CD14-positive monocyte (primary cell): ENCODE results near the gene PCSK7. TPM values are rescaled to one million over a fixed set of nuclear protein-coding genes. Genes with fewer than 3 reads are reported as not detected.
"Not testable (repeated sequence)": the region's sequence is repeated elsewhere in the genome, so short reads cannot be mapped to it uniquely, and the experiment has no call there.

Experiments
- DNase-seq, 3 donors: peaks; one replicate each; pipeline ENCODE4 v3.0.0-alpha.2; 2011 to 2022
- H2AFZ ChIP-seq: 2 replicates; pipeline ENCODE4 v1.6.0; 2012; ENCODE audit warnings: mild to moderate bottlenecking, low read depth, low read length, inconsistent platforms; ENCODE audit not compliant: insufficient read depth, poor library complexity, severe bottlenecking
- H3K27ac ChIP-seq, 2 donors: 1 replicate in 1 of 2; 2 replicates in 1 of 2; pipeline ENCODE4 v1.5.1; 2012 to 2013; ENCODE audit warnings: low read length in 2 of 2, control low read depth in 1 of 2, inconsistent platforms in 1 of 2, low read depth in 1 of 2, mild to moderate bottlenecking in 1 of 2
- H3K27me3 ChIP-seq, 2 donors: one replicate each; pipeline versions ENCODE4 v1.6.0 to v1.6.1; 2011 to 2013; ENCODE audit warnings: low read length in 2 of 2; ENCODE audit not compliant: control insufficient read depth in 2 of 2, insufficient read depth in 2 of 2
- H3K36me3 ChIP-seq, 2 donors: replicated peaks in 1 of 2; 1 replicate in 1 of 2; 2 replicates in 1 of 2; pipeline versions ENCODE4 v1.5.1 to v1.6.1; 2012 to 2013; ENCODE audit warnings: low read length in 2 of 2, control low read depth in 1 of 2, inconsistent platforms in 1 of 2, mild to moderate bottlenecking in 1 of 2; ENCODE audit not compliant: insufficient read depth in 2 of 2, control insufficient read depth in 1 of 2
- H3K4me1 ChIP-seq, 2 donors: 1 replicate in 1 of 2; 2 replicates in 1 of 2; pipeline versions ENCODE4 v1.5.1 to v1.6.1; 2012 to 2013; ENCODE audit warnings: low read length in 2 of 2, control low read depth in 1 of 2, inconsistent platforms in 1 of 2, mild to moderate bottlenecking in 1 of 2, moderate library complexity in 1 of 2; ENCODE audit not compliant: insufficient read depth in 2 of 2, control insufficient read depth in 1 of 2
- H3K4me2 ChIP-seq: replicated peaks from 2 replicates; pipeline ENCODE3; 2012; ENCODE audit warnings: low read length, moderate library complexity, mild to moderate bottlenecking; ENCODE audit not compliant: poor library complexity, severe bottlenecking; ENCODE audit errors: extremely low read depth
- H3K4me3 ChIP-seq, 3 experiments: fragments of 200-600 bp in 1 of 3; sonication (generic) in 1 of 3; replicated peaks in 1 of 3; 1 replicate in 2 of 3; 2 replicates in 1 of 3; pipeline ENCODE4 v1.5.1; 2011 to 2013; ENCODE audit warnings: low read length in 3 of 3, mild to moderate bottlenecking in 3 of 3, control low read depth in 2 of 3, low read depth in 2 of 3, inconsistent platforms in 1 of 3, moderate library complexity in 1 of 3
- H3K79me2 ChIP-seq: 2 replicates; pipeline ENCODE4 v1.6.0; 2012; ENCODE audit warnings: mild to moderate bottlenecking, control low read depth, inconsistent platforms, low read length, moderate library complexity; ENCODE audit not compliant: insufficient read depth
- H3K9ac ChIP-seq: 2 replicates; pipeline ENCODE4 v1.6.0; 2017; ENCODE audit warnings: low read length, mild to moderate bottlenecking; ENCODE audit not compliant: insufficient read depth, poor library complexity, severe bottlenecking
- H3K9me3 ChIP-seq, 2 donors: replicated peaks in 1 of 2; 1 replicate in 1 of 2; 2 replicates in 1 of 2; pipeline versions ENCODE4 v1.5.1 to v1.6.1; 2012 to 2013; ENCODE audit warnings: low read length in 2 of 2, control low read depth in 1 of 2; ENCODE audit not compliant: control insufficient read depth in 1 of 2, insufficient read depth in 1 of 2
- H4K20me1 ChIP-seq: 2 replicates; pipeline ENCODE4 v1.6.0; 2012; ENCODE audit warnings: mild to moderate bottlenecking, low read length, control low read depth, moderate library complexity; ENCODE audit not compliant: insufficient read depth
- H3K27ac Mint-ChIP-seq, 7 donors: one replicate each; pipeline ENCODE4 v1.8.0; 2020; ENCODE audit warnings: mild to moderate bottlenecking in 7 of 7, mixed read lengths in 7 of 7, moderate library complexity in 6 of 7, inconsistent platforms in 2 of 7
- H3K27me3 Mint-ChIP-seq, 3 donors: one replicate each; pipeline ENCODE4 v1.8.0; 2021 to 2022; ENCODE audit warnings: low read depth in 3 of 3, mild to moderate bottlenecking in 3 of 3, mixed read lengths in 3 of 3, moderate library complexity in 3 of 3, inconsistent platforms in 1 of 3
- H3K36me3 Mint-ChIP-seq, 2 donors: one replicate each; pipeline ENCODE4 v1.8.0; 2020; ENCODE audit warnings: mixed read lengths in 2 of 2, inconsistent platforms in 1 of 2, mild to moderate bottlenecking in 1 of 2
- H3K4me1 Mint-ChIP-seq: one replicate; pipeline ENCODE4 v1.8.0; 2020; ENCODE audit warnings: mild to moderate bottlenecking, mixed read lengths
- H3K4me3 Mint-ChIP-seq, 2 donors: one replicate each; pipeline ENCODE4 v1.8.0; 2020; ENCODE audit warnings: mild to moderate bottlenecking in 2 of 2, mixed read lengths in 2 of 2, moderate library complexity in 1 of 2
- H3K9me3 Mint-ChIP-seq, 7 donors: one replicate each; pipeline ENCODE4 v1.8.0; 2020 to 2022; ENCODE audit warnings: mixed read lengths in 7 of 7, mild to moderate bottlenecking in 6 of 7, moderate library complexity in 6 of 7, inconsistent platforms in 2 of 7
- CTCF ChIP-seq: fragments of 200-600 bp; IDR thresholded peaks from one replicate; pipeline ENCODE4 v1.8.0; 2022; ENCODE audit warnings: antibody characterized with exemption, mild to moderate bottlenecking
- whole genome bisulfite sequencing: methylation state at CpG from one replicate; pipeline ENCODE4 v1.1.5; 2013; ENCODE audit warnings: missing lambda C conversion rate; ENCODE audit not compliant: insufficient coverage; 5-methylcytosine and 5-hydroxymethylcytosine counted together
- intact Hi-C, 2 donors: fragments of 100-400 bp; cut with micrococcal nuclease; formaldehyde crosslinking; loops; one replicate each; pipeline versions ENCODE4 v1.15.0 to v1.15.1; 2023
- polyA plus RNA-seq, 3 donors: library from polyadenylated mRNA; depleted of rRNA in 1 of 3; unstranded in 2 of 3; stranded (reverse) in 1 of 3; fragments of 300-500 nt in 2 of 3; fragments of >200 nt in 1 of 3; fragmentation: Illumina TruSeq in 2 of 3; gene quantifications; 1 replicate in 2 of 3; 2 replicates in 1 of 3; pipeline ENCODE4 v1.2.3, GENCODE V29; 2012 to 2021

PCSK7 gene
- polyA plus RNA-seq, 3 donors, result 6.1 to 93.8 (median 9.5) TPM

- H2AFZ ChIP-seq, H3K27me3 Mint-ChIP-seq, H3K4me1 Mint-ChIP-seq, H3K9ac ChIP-seq, H3K4me1 ChIP-seq, H4K20me1 ChIP-seq, DNase-seq, H3K27me3 ChIP-seq, H3K27ac Mint-ChIP-seq, H3K9me3 ChIP-seq, H3K4me3 Mint-ChIP-seq, H3K27ac ChIP-seq, H3K4me2 ChIP-seq, H3K4me3 ChIP-seq, H3K79me2 ChIP-seq, H3K9me3 Mint-ChIP-seq: not testable (repeated sequence)
- peaks cover 37 to 59% of the 10 kb centered on the region in 2 donors for H3K36me3 ChIP-seq
- intact Hi-C loops, result loop anchor here in 1 of 2 donors (5.0 kb wide), 1 partner anchor 75 kb away; no protein-coding TSS in a partner anchor
- peaks cover 55 to 65% of the 10 kb centered on the region in 2 donors for H3K36me3 Mint-ChIP-seq
- WGBS, result no CpG with 5 or more reads among the region's 11 CpGs
Observed at GRCh38 chr11:117206859-117207258, 25.0 kb downstream of the PCSK7 start.

- H3K4me1 Mint-ChIP-seq, H4K20me1 ChIP-seq, H3K9me3 ChIP-seq, H3K27ac ChIP-seq, H2AFZ ChIP-seq, H3K27ac Mint-ChIP-seq, H3K4me2 ChIP-seq, H3K27me3 Mint-ChIP-seq, H3K9me3 Mint-ChIP-seq, H3K4me3 ChIP-seq, H3K27me3 ChIP-seq, DNase-seq, H3K9ac ChIP-seq, H3K4me3 Mint-ChIP-seq, H3K79me2 ChIP-seq, H3K4me1 ChIP-seq: not testable (repeated sequence)
- peaks cover 47 to 57% of the 10 kb centered on the region in 2 donors for H3K36me3 Mint-ChIP-seq
- 100% methylated on average over 4 of the region's 8 CpGs for WGBS
- intact Hi-C loops, result loop anchor here in 1 of 2 donors (5.0 kb wide), 1 partner anchor 74 kb away; no protein-coding TSS in a partner anchor
- peaks cover 37 to 53% of the 10 kb centered on the region in 2 donors for H3K36me3 ChIP-seq
Observed at GRCh38 chr11:117206111-117206510, 25.8 kb downstream of the PCSK7 start.

- Histone ChIP-seq H3K36me3 (peaks cover 35 to 46% of the 10 kb centered on the region in 2 donors), H3K9ac (no peak overlapping the region), H2AFZ (no peak overlapping the region), H3K4me3 (no peak overlapping the region), H3K27me3 (no peaks in the 10 kb centered on the region), H3K4me1 (peaks cover 0 to 6% of the 10 kb centered on the region in 2 donors), H3K4me2 (no peak overlapping the region), H3K9me3 (no peaks in the 10 kb centered on the region), H3K27ac (no peak overlapping the region), H4K20me1 (peaks cover 4% of the 10 kb centered on the region), H3K79me2 (no peaks in the 10 kb centered on the region)
- peaks cover 9% of the 10 kb centered on the region for H3K4me1 Mint-ChIP-seq
- peaks cover 0 to 4% (median 0%) of the 10 kb centered on the region in 3 donors for H3K27me3 Mint-ChIP-seq
- TF ChIP-seq CTCF, result no peak
- intact Hi-C loops, result loop anchor here in 1 of 2 donors (5.0 kb wide), 1 partner anchor 73 kb away; no protein-coding TSS in a partner anchor
- no peaks in the 10 kb centered on the region for H3K9me3 Mint-ChIP-seq
- H3K4me3 Mint-ChIP-seq, result no peak overlapping the region
- no peak for DNase-seq
- peak overlapping the region in 4 of 7 donors; percentile 31 to 70 (median 36) for H3K27ac Mint-ChIP-seq
- 100% methylated on average over 2 of the region's 11 CpGs for WGBS
- H3K36me3 Mint-ChIP-seq, result peaks cover 39 to 51% of the 10 kb centered on the region in 2 donors
Observed at GRCh38 chr11:117205211-117205818, 26.6 kb downstream of the PCSK7 start.
